DOHH2 (cell line): ENCODE measurements around the gene SORD.

Experiments
- H3F3A ChIP-seq: fragments of 200-600 bp; sonication (generic), shearing (Covaris generic); 2 replicates; pipeline ENCODE4 v1.6.0; 2016; ENCODE audit warnings: antibody characterized with exemption, mild to moderate bottlenecking; ENCODE audit not compliant: control insufficient read depth, insufficient read depth
- H3K27ac ChIP-seq: fragments of 200-600 bp; sonication (generic); 2 replicates; pipeline ENCODE4 v1.5.1; 2014; ENCODE audit warnings: low read depth, mild to moderate bottlenecking, low read length, moderate library complexity
- H3K27me3 ChIP-seq: fragments of 200-600 bp; sonication (generic); 2 replicates; pipeline ENCODE4 v1.6.1; 2014; ENCODE audit warnings: mild to moderate bottlenecking, low read length, mixed read lengths; ENCODE audit not compliant: control insufficient read depth
- H3K36me3 ChIP-seq: fragments of 200-600 bp; sonication (generic); 2 replicates; pipeline ENCODE4 v1.6.1; 2014; ENCODE audit warnings: mild to moderate bottlenecking, low read length, moderate library complexity, mixed read lengths; ENCODE audit not compliant: control insufficient read depth
- H3K4me1 ChIP-seq: fragments of 200-600 bp; sonication (generic); 2 replicates; pipeline ENCODE4 v1.6.1; 2014; ENCODE audit warnings: mild to moderate bottlenecking, low read length, mixed read lengths; ENCODE audit not compliant: control insufficient read depth
- H3K4me2 ChIP-seq: fragments of 200-600 bp; sonication (generic); 2 replicates; pipeline ENCODE4 v1.6.0; 2014; ENCODE audit warnings: mild to moderate bottlenecking, low read length, moderate library complexity
- H3K4me3 ChIP-seq: fragments of 200-600 bp; sonication (generic); 2 replicates; pipeline ENCODE4 v1.5.1; 2014; ENCODE audit warnings: mild to moderate bottlenecking, low read length, mixed read lengths
- H3K79me2 ChIP-seq: fragments of 200-600 bp; sonication (generic); 2 replicates; pipeline ENCODE4 v1.6.1; 2014; ENCODE audit warnings: mild to moderate bottlenecking, low read length, mixed read lengths; ENCODE audit not compliant: control insufficient read depth
- H3K9me2 ChIP-seq: fragments of 200-600 bp; sonication (generic); replicated peaks from 2 replicates; pipeline ENCODE4 v1.6.1; 2014; ENCODE audit warnings: mild to moderate bottlenecking, low read length, mixed read lengths; ENCODE audit not compliant: control insufficient read depth
- H3K9me3 ChIP-seq: fragments of 200-600 bp; sonication (generic); 2 replicates; pipeline ENCODE4 v1.6.1; 2014; ENCODE audit warnings: antibody characterized with exemption, low read length, mixed read lengths; ENCODE audit not compliant: control insufficient read depth, insufficient read depth
- H4K20me1 ChIP-seq: fragments of 200-600 bp; sonication (generic); 2 replicates; pipeline ENCODE4 v1.6.0; 2014; ENCODE audit warnings: low read depth, mild to moderate bottlenecking, antibody characterized with exemption, low read length, moderate library complexity; ENCODE audit not compliant: control insufficient read depth, insufficient read depth
- CTCF ChIP-seq: fragments of 200-600 bp; sonication (generic); IDR thresholded peaks from one replicate; pipeline ENCODE4 v1.5.1; 2014; ENCODE audit warnings: antibody characterized with exemption, mild to moderate bottlenecking, low read depth, low read length; ENCODE audit not compliant: poor library complexity, severe bottlenecking
- EZH2phosphoT487 ChIP-seq: fragments of 200-600 bp; sonication (generic); IDR thresholded peaks from 2 replicates; pipeline ENCODE4 v1.6.1; 2017; ENCODE audit warnings: borderline replicate concordance, mild to moderate bottlenecking, antibody characterized with exemption, low read length, moderate library complexity, mixed read lengths

Gene SORD

GRCh38 chr15:45122719-45123118 is 99.7 kb downstream of the SORD start:
- Histone ChIP-seq H3K36me3 (no peaks in the 10 kb centered on the region), H3K4me2 (no peak overlapping the region), H3K4me1 (peaks cover 2% of the 10 kb centered on the region; the same call in 1 of the 2 replicates), H3K9me3 (no peaks in the 10 kb centered on the region), H3K27me3 (peaks cover 15% of the 10 kb centered on the region), H3K79me2 (no peaks in the 10 kb centered on the region), H3F3A (no peaks in the 10 kb centered on the region), H3K9me2 (no peaks in the 10 kb centered on the region), H3K4me3 (no peak overlapping the region), H3K27ac (no peak overlapping the region), H4K20me1 (no peaks in the 10 kb centered on the region)
- TF ChIP-seq EZH2phosphoT487 (no peak), CTCF (no peak)

- no peaks in the 10 kb centered on the region for H3K4me1 ChIP-seq
- no peaks in the 10 kb centered on the region for H3K36me3 ChIP-seq
- H3K9me3 ChIP-seq, result no peaks in the 10 kb centered on the region
- H3K27me3 ChIP-seq, result peaks cover 19% of the 10 kb centered on the region
- no peak overlapping the region for H3K4me3 ChIP-seq
- TF ChIP-seq CTCF (no peak), EZH2phosphoT487 (no peak)
- no peaks in the 10 kb centered on the region for H4K20me1 ChIP-seq
- no peak overlapping the region for H3K4me2 ChIP-seq
- no peaks in the 10 kb centered on the region for H3K79me2 ChIP-seq
- H3F3A ChIP-seq, result no peaks in the 10 kb centered on the region
- H3K27ac ChIP-seq, result no peak overlapping the region
- H3K9me2 ChIP-seq, result no peaks in the 10 kb centered on the region
Observed at GRCh38 chr15:45123397-45123796, 100.4 kb downstream of the SORD start.

GRCh38 chr15:45126535-45127158 is 103.7 kb downstream of the SORD start:
- Histone ChIP-seq H3K79me2 (no peaks in the 10 kb centered on the region), H3K4me3 (no peak overlapping the region), H3K9me2 (no peaks in the 10 kb centered on the region), H3K27ac (no peak overlapping the region), H3K4me1 (no peaks in the 10 kb centered on the region), H4K20me1 (no peaks in the 10 kb centered on the region), H3F3A (no peaks in the 10 kb centered on the region), H3K4me2 (no peak overlapping the region), H3K36me3 (no peaks in the 10 kb centered on the region), H3K9me3 (no peaks in the 10 kb centered on the region), H3K27me3 (peaks cover 22% of the 10 kb centered on the region)
- TF ChIP-seq EZH2phosphoT487 (no peak), CTCF (peak; percentile 77)
